PFSK-1 (cell line): ENCODE data around the gene MAP2K5.

Source experiments
- POLR2AphosphoS5 ChIP-seq: IDR thresholded peaks from 2 replicates; pipeline ENCODE4 v1.6.1; 2012; ENCODE audit warnings: low read depth, mild to moderate bottlenecking, control low read depth, low read length, moderate library complexity
- REST ChIP-seq, 2 experiments: IDR thresholded peaks; 2 replicates each; pipeline versions ENCODE4 v1.6.1 to v1.8.0; 2011 to 2012; ENCODE audit warnings: low read depth in 2 of 2, low read length in 2 of 2, control low read depth in 1 of 2, inconsistent platforms in 1 of 2, mild to moderate bottlenecking in 1 of 2, moderate library complexity in 1 of 2; ENCODE audit not compliant: insufficient read depth in 1 of 2
- SIN3A ChIP-seq: IDR thresholded peaks from 2 replicates; pipeline ENCODE4 v1.6.1; 2012; ENCODE audit warnings: mild to moderate bottlenecking, low read length, moderate library complexity, borderline replicate concordance; ENCODE audit not compliant: insufficient read depth

- no peak for TF ChIP-seq POLR2AphosphoS5
- no peak for TF ChIP-seq REST (IDR thresholded peaks at IDR 0.05; ENCODE audit: insufficient read depth in 1 of 2, low read depth in 2 of 2, low read length in 2 of 2)
- no peak for TF ChIP-seq SIN3A
Observed at GRCh38 chr15:67515090-67515489, 27.4 kb upstream of the MAP2K5 start.
